ENCODE results near the gene SH3PXD2A. TPM values are rescaled to one million over a fixed set of nuclear protein-coding genes. Genes with fewer than 3 reads are reported as not detected.
A peak's percentile ranks its signal among the peaks of the same experiment; 100 is the strongest.

Gene SH3PXD2A
- total RNA-seq, 1 donor from 2014 or later: 30.3 TPM

DNA sequence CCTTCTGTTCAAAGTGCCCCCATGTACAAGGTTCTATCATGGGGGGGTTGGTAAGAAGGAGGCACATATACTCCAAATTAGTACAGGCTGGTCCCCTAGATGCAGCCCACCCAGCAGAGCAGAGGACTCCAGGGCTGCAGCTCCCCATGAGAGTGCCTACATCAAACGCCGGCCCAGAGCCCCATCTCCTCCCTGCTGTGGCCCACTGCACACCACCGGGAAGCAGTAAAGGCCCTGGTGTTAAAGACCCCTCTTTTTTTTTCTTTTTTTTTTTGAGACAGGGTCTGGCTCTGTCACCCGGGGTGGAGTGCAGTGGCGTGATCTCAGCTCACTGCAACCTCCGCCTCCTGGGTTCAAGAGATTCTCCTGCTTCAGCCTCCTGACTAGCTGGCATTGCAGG lies 47.4 kb downstream of the SH3PXD2A start:
- Histone ChIP-seq H3K4me3 (ENCODE audit: low read length in 3 of 3) (no peak overlapping the region), H3K36me3 (ENCODE audit: control insufficient read depth in 3 of 3, insufficient read depth in 3 of 3, low read length in 3 of 3) (no peaks in the 10 kb centered on the region), H3K27me3 (ENCODE audit: control insufficient read depth in 3 of 3, insufficient read depth in 3 of 3, low read length in 3 of 3) (no peaks in the 10 kb centered on the region), H3K9me3 (ENCODE audit: control insufficient read depth in 3 of 3, low read length in 3 of 3) (no peaks in the 10 kb centered on the region), H3K27ac (ENCODE audit: low read depth, low read length) (no peak overlapping the region), H3K4me1 (ENCODE audit: control insufficient read depth in 3 of 3, insufficient read depth in 3 of 3, low read length in 3 of 3) (peaks cover 42 to 65% (median 46%) of the 10 kb centered on the region in 3 donors), H3K9ac (ENCODE audit: low read depth in 1 of 3, low read length in 3 of 3) (no peak overlapping the region)

DNA sequence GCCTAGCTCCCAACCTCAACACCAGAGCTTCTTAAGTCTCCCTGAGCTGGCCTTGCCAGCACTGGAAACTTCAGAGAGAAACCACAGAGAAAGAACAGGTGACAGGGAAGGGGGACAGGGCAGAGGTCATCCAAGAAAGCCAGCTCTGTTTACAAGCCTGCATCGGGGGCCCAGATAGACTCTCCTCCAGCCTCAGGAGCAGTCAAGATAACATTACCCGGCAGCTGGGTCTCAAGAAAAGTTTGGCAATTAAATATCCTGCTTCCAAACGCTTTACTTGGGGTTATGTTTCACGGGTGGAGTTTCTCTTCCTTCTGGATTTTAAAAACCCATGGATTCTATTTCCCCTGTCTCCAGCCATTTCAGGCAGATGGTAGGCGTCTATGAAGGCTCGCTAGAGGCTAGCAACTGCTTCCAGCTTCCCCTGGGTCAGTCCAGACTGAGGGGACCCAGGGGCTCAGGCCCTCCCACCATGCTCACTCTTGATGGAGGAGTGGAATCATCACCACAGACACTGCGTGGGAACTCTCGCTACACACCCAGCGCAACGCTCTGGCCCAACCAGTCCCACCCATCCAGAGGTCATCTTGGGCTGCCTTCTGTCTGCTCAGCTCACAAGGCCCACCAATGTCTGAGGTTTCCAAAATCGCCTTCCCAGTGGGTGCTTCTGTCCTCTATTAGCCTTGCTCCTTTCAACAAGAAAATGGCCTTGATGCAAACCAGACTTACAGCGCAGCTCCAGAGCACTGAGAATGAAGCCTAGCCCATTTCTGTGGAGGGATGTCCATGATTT lies 48.8 kb downstream of the SH3PXD2A start:
- Histone ChIP-seq H3K9ac (ENCODE audit: low read depth in 1 of 3, low read length in 3 of 3) (peak overlapping the region in 2 of 3 donors; percentile 19 to 43), H3K36me3 (ENCODE audit: control insufficient read depth in 3 of 3, insufficient read depth in 3 of 3, low read length in 3 of 3) (no peaks in the 10 kb centered on the region), H3K27me3 (ENCODE audit: control insufficient read depth in 3 of 3, insufficient read depth in 3 of 3, low read length in 3 of 3) (no peaks in the 10 kb centered on the region), H3K4me3 (ENCODE audit: low read length in 3 of 3) (no peak overlapping the region), H3K9me3 (ENCODE audit: control insufficient read depth in 3 of 3, low read length in 3 of 3) (no peaks in the 10 kb centered on the region), H3K27ac (ENCODE audit: low read depth, low read length) (no peak overlapping the region), H3K4me1 (ENCODE audit: control insufficient read depth in 3 of 3, insufficient read depth in 3 of 3, low read length in 3 of 3) (peaks cover 40 to 61% (median 46%) of the 10 kb centered on the region in 3 donors)

DNA sequence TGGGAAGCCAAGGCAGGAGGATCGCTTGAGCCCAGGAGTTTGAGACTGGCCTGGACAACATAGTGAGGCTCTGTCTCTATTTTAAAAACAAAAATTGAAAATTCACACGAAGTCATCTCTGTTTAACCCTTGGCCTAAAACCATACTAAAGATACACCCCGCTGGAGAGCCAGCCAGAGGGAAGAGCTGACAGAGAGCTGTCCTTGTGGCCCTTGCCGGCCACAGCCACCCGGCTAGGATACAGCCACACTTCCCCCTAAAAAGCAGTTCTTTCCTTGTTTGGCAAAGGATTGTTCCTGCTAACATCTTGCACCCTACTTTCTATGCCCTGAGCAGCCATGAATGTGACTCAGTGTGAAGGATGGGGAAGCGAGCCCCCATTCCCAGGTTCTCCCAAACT lies 49.6 kb downstream of the SH3PXD2A start:
- no peak overlapping the region for H3K4me3 ChIP-seq (ENCODE audit: low read length in 3 of 3)
- no peaks in the 10 kb centered on the region for H3K27me3 ChIP-seq (ENCODE audit: control insufficient read depth in 3 of 3, insufficient read depth in 3 of 3, low read length in 3 of 3)
- no peaks in the 10 kb centered on the region for H3K9me3 ChIP-seq (ENCODE audit: control insufficient read depth in 3 of 3, low read length in 3 of 3)
- no peak overlapping the region for H3K9ac ChIP-seq (ENCODE audit: low read depth in 1 of 3, low read length in 3 of 3)
- H3K36me3 ChIP-seq (ENCODE audit: control insufficient read depth in 3 of 3, insufficient read depth in 3 of 3, low read length in 3 of 3): peaks cover 3 to 4% (median 3%) of the 10 kb centered on the region in 3 donors
- no peak overlapping the region for H3K27ac ChIP-seq (ENCODE audit: low read depth, low read length)
- peaks cover 38 to 54% (median 40%) of the 10 kb centered on the region in 3 donors for H3K4me1 ChIP-seq (ENCODE audit: control insufficient read depth in 3 of 3, insufficient read depth in 3 of 3, low read length in 3 of 3)

DNA sequence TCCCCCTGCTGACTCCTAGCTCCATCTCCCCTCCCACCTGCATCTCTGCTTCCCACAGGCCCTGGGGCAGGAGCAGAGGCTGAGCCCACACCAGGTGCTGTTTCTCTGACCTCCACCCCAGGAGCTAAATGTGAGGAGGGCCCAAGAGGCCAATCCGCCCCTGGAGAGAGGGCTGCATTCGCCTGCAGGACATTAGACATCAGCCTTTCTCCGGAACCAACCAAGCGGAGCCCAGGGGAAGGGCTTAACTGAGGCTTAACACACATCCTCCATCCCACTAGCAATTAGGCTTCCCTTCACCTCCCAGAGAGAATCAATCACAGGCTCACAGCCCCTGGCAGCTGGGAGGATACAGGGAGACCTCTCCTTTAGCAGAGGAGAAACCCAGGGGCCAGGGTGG lies 50.5 kb downstream of the SH3PXD2A start:
- Histone ChIP-seq H3K4me1 (ENCODE audit: control insufficient read depth in 3 of 3, insufficient read depth in 3 of 3, low read length in 3 of 3) (peaks cover 36 to 50% (median 43%) of the 10 kb centered on the region in 3 donors), H3K36me3 (ENCODE audit: control insufficient read depth in 3 of 3, insufficient read depth in 3 of 3, low read length in 3 of 3) (peaks cover 9 to 12% (median 10%) of the 10 kb centered on the region in 3 donors)

DNA sequence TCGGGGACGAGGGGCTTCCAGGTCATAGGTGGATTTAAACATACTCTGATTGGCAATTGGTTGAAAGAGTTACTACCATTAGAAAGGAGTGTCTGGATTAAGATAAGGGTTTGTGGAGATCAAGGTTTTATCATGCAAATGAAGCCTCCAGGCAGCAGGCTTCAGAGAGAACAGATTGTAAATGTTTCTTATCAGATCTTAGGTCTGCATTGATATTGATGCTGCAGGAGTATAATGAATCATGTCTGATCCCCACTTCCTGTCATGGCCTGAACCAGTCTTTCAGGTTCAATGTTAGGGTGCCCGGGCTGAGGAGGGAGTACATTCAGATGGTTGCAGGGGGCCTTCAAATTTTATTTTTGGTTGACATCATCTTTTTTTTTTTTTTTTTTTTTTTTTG lies 51.4 kb downstream of the SH3PXD2A start:
- Histone ChIP-seq H3K27ac (ENCODE audit: low read depth, low read length) (no peak overlapping the region), H3K9ac (ENCODE audit: low read depth in 1 of 3, low read length in 3 of 3) (no peak overlapping the region), H3K4me1 (ENCODE audit: control insufficient read depth in 3 of 3, insufficient read depth in 3 of 3, low read length in 3 of 3) (peaks cover 34 to 46% (median 41%) of the 10 kb centered on the region in 3 donors), H3K4me3 (ENCODE audit: low read length in 3 of 3) (no peak overlapping the region), H3K27me3 (ENCODE audit: control insufficient read depth in 3 of 3, insufficient read depth in 3 of 3, low read length in 3 of 3) (no peaks in the 10 kb centered on the region), H3K36me3 (ENCODE audit: control insufficient read depth in 3 of 3, insufficient read depth in 3 of 3, low read length in 3 of 3) (peaks cover 11 to 20% (median 15%) of the 10 kb centered on the region in 3 donors), H3K9me3 (ENCODE audit: control insufficient read depth in 3 of 3, low read length in 3 of 3) (no peaks in the 10 kb centered on the region)

More for the DNA sequence above, 50.5 kb downstream of the SH3PXD2A start:
- Histone ChIP-seq H3K9me3 (ENCODE audit: control insufficient read depth in 3 of 3, low read length in 3 of 3) (no peaks in the 10 kb centered on the region), H3K9ac (ENCODE audit: low read depth in 1 of 3, low read length in 3 of 3) (no peak overlapping the region), H3K27ac (ENCODE audit: low read depth, low read length) (no peak overlapping the region), H3K27me3 (ENCODE audit: control insufficient read depth in 3 of 3, insufficient read depth in 3 of 3, low read length in 3 of 3) (no peaks in the 10 kb centered on the region), H3K4me3 (ENCODE audit: low read length in 3 of 3) (no peak overlapping the region)

DNA sequence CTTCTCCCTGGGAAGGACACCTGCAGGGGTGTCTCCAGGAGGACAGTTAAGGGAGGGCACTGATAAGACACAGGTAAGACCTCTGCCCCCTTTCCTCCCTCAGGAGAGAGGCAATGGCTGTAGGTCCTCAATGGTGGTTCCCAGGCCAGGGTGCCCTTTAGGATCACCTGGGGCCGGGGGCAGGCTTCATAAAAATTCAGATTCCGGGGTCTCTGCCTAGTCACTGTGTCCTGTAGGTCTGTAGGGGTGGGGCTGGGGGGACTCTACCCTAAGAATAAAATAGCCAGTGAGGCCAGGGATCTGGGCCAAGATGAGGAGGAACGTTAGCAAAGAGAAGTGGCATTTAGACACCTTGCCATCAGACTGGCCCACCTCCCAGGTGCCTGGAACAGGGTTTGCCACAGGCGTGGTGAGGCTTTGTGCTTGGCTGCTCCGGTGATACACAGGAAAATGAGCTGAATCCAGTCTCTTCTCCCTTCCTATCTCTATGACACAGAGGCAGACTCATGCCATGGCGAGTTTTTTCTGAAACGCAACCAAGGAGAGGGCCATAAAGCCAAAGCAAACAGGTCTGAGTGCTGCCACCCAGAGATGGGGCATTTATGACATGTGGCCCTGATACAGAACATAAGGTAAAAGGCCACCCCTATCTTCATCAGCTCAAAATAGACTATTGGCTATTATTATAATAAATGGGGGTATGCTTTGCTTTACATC lies 52.6 kb downstream of the SH3PXD2A start:
- Histone ChIP-seq H3K27me3 (ENCODE audit: control insufficient read depth in 3 of 3, insufficient read depth in 3 of 3, low read length in 3 of 3) (no peaks in the 10 kb centered on the region), H3K9ac (ENCODE audit: low read depth in 1 of 3, low read length in 3 of 3) (peak overlapping the region in 1 of 3 donors; percentile 40), H3K36me3 (ENCODE audit: control insufficient read depth in 3 of 3, insufficient read depth in 3 of 3, low read length in 3 of 3) (peaks cover 19 to 25% (median 20%) of the 10 kb centered on the region in 3 donors), H3K4me1 (ENCODE audit: control insufficient read depth in 3 of 3, insufficient read depth in 3 of 3, low read length in 3 of 3) (peaks cover 24 to 37% (median 30%) of the 10 kb centered on the region in 3 donors), H3K9me3 (ENCODE audit: control insufficient read depth in 3 of 3, low read length in 3 of 3) (no peaks in the 10 kb centered on the region), H3K27ac (ENCODE audit: low read depth, low read length) (no peak overlapping the region), H3K4me3 (ENCODE audit: low read length in 3 of 3) (no peak overlapping the region)

DNA sequence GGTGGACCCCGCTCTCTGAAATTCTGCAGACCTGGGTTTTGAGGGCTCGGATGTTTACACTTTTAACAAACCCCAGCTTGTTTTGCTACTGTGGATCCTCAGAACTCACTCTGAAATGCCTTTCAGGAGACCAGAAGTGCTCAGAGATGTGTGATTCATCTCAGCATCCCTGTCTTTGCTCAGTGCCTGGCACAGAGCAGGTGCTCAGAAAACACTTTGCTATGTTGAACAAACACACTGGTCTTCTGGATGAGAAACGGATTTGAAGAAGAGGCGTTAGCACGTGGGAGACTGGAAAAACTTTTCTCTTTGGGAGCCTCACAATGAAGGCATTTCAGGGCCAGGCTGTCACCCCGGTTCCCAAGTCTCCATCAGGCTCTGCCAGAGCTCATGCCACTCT lies 53.3 kb downstream of the SH3PXD2A start:
- Histone ChIP-seq H3K4me3 (ENCODE audit: low read length in 3 of 3) (no peak overlapping the region), H3K27me3 (ENCODE audit: control insufficient read depth in 3 of 3, insufficient read depth in 3 of 3, low read length in 3 of 3) (no peaks in the 10 kb centered on the region), H3K9ac (ENCODE audit: low read depth in 1 of 3, low read length in 3 of 3) (peak overlapping the region in 1 of 3 donors; percentile 40), H3K9me3 (ENCODE audit: control insufficient read depth in 3 of 3, low read length in 3 of 3) (no peaks in the 10 kb centered on the region), H3K27ac (ENCODE audit: low read depth, low read length) (no peak overlapping the region), H3K36me3 (ENCODE audit: control insufficient read depth in 3 of 3, insufficient read depth in 3 of 3, low read length in 3 of 3) (peaks cover 20 to 28% (median 23%) of the 10 kb centered on the region in 3 donors), H3K4me1 (ENCODE audit: control insufficient read depth in 3 of 3, insufficient read depth in 3 of 3, low read length in 3 of 3) (peaks cover 17 to 30% (median 24%) of the 10 kb centered on the region in 3 donors)

DNA sequence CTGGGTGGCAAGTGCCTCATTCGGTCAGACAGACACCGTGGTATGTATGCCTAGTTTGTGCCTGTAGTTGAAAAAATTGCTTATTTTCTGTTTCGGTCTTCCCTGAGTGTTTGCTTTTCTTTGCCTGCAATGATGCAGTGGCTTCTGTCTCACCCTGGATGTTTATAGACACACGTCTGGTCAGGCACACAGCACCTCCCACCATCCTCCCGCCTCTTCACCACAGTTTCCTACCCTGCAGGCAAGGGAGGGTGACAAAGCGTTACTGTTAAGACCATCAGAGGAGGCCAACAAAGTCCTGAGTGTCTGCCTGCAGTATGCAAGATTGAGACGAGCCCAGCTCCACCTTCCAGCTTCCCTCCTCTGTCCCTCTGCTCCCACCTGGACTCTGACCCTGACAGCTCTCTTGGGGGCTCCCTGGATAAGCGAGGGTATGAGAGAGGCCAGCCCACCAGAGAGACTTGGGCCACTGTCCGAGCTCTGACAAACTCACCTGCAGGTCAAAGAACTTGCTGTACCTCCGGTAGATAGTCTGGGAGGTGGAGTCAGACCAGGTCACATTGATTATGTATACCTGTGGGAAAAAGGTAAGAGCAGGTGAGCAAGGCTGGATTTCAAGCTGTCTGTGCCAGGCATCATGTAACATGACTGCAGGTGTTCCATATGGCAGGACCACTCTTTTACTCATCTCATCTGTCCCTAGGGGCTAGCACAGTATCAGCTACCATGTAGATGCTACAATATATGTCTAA lies 54.4 kb downstream of the SH3PXD2A start:
- Histone ChIP-seq H3K27ac (ENCODE audit: low read depth, low read length) (no peak overlapping the region), H3K9me3 (ENCODE audit: control insufficient read depth in 3 of 3, low read length in 3 of 3) (no peaks in the 10 kb centered on the region), H3K9ac (ENCODE audit: low read depth in 1 of 3, low read length in 3 of 3) (no peak overlapping the region), H3K27me3 (ENCODE audit: control insufficient read depth in 3 of 3, insufficient read depth in 3 of 3, low read length in 3 of 3) (no peaks in the 10 kb centered on the region), H3K4me3 (ENCODE audit: low read length in 3 of 3) (no peak overlapping the region), H3K36me3 (ENCODE audit: control insufficient read depth in 3 of 3, insufficient read depth in 3 of 3, low read length in 3 of 3) (peaks cover 20 to 28% (median 23%) of the 10 kb centered on the region in 3 donors), H3K4me1 (ENCODE audit: control insufficient read depth in 3 of 3, insufficient read depth in 3 of 3, low read length in 3 of 3) (peaks cover 6 to 19% (median 13%) of the 10 kb centered on the region in 3 donors)

DNA sequence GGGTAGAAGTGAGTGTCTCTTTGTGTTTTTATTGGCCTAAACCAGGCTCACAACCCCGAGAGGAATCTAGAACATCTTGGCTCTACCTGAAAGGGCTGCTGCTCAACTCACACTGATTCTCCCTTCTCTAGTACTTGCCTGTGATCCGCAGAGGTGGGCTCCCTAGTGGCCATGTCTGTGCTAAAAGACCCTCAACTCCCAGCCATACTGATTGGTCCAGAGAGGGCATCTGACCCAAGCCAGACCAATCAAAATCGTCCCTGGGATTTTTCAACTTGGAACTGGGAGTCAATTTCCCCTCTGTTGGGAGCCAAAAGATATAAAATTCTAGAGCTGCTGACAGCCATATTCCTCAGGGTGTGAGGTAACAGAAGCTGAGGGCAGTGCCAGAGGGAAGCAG lies 55.3 kb downstream of the SH3PXD2A start:
- no peaks in the 10 kb centered on the region for H3K9me3 ChIP-seq (ENCODE audit: control insufficient read depth in 3 of 3, low read length in 3 of 3)
- no peak overlapping the region for H3K9ac ChIP-seq (ENCODE audit: low read depth in 1 of 3, low read length in 3 of 3)
- H3K4me1 ChIP-seq (ENCODE audit: control insufficient read depth in 3 of 3, insufficient read depth in 3 of 3, low read length in 3 of 3): peaks cover 6 to 15% (median 14%) of the 10 kb centered on the region in 3 donors
- H3K27ac ChIP-seq (ENCODE audit: low read depth, low read length): no peak overlapping the region
- no peak overlapping the region for H3K4me3 ChIP-seq (ENCODE audit: low read length in 3 of 3)
- H3K27me3 ChIP-seq (ENCODE audit: control insufficient read depth in 3 of 3, insufficient read depth in 3 of 3, low read length in 3 of 3): no peaks in the 10 kb centered on the region
- peaks cover 20 to 28% (median 23%) of the 10 kb centered on the region in 3 donors for H3K36me3 ChIP-seq (ENCODE audit: control insufficient read depth in 3 of 3, insufficient read depth in 3 of 3, low read length in 3 of 3)
